ENCODE measurements around the gene COTL1.
"Not testable (repeated sequence)": the region's sequence is repeated elsewhere in the genome, so short reads cannot be mapped to it uniquely, and the experiment has no call there.

Gene COTL1

GRCh38 chr16:84641643-84642358, 23.9 kb upstream of the COTL1 start:
- no peak for DNase-seq

GRCh38 chr16:84640145-84640544, 22.3 kb upstream of the COTL1 start:
- no peak for DNase-seq

- no peak for DNase-seq
Observed at GRCh38 chr16:84638231-84638806, 20.4 kb upstream of the COTL1 start.

- no peak for DNase-seq
Observed at GRCh38 chr16:84637709-84638108, 19.8 kb upstream of the COTL1 start.

- no peak for DNase-seq
Observed at GRCh38 chr16:84635702-84636101, 17.8 kb upstream of the COTL1 start.

GRCh38 chr16:84633622-84634021, 15.7 kb upstream of the COTL1 start:
- no peak for DNase-seq

GRCh38 chr16:84632862-84633261, 15.0 kb upstream of the COTL1 start:
- not testable (repeated sequence) for DNase-seq

- no peak for DNase-seq
Observed at GRCh38 chr16:84631886-84632285, 14.0 kb upstream of the COTL1 start.

GRCh38 chr16:84631153-84631466, 13.2 kb upstream of the COTL1 start:
- no peak for DNase-seq

- no peak for DNase-seq
Observed at GRCh38 chr16:84630446-84631152, 12.7 kb upstream of the COTL1 start.

GRCh38 chr16:84630009-84630408, 12.1 kb upstream of the COTL1 start:
- DNase-seq = no peak

GRCh38 chr16:84629580-84629979, 11.7 kb upstream of the COTL1 start:
- DNase-seq = no peak

GRCh38 chr16:84628226-84628731, 10.4 kb upstream of the COTL1 start:
- DNase-seq = no peak

- no peak for DNase-seq
Observed at GRCh38 chr16:84625556-84625955, 7.7 kb upstream of the COTL1 start.

GRCh38 chr16:84620913-84621312, 3.0 kb upstream of the COTL1 start:
- DNase-seq = not testable (repeated sequence)

GRCh38 chr16:84618581-84619460, 943 bp upstream of the COTL1 start:
- no peak for DNase-seq

- peak; percentile 44 to 47 for DNase-seq
Observed at GRCh38 chr16:84617041-84617790, 662 bp downstream of the COTL1 start.

GRCh38 chr16:84616515-84616914, 1.4 kb downstream of the COTL1 start:
- DNase-seq = no peak

GRCh38 chr16:84614968-84615813, 2.7 kb downstream of the COTL1 start:
- no peak for DNase-seq

- DNase-seq = no peak
Observed at GRCh38 chr16:84614623-84614967, 3.3 kb downstream of the COTL1 start.

GRCh38 chr16:84614073-84614459, 3.8 kb downstream of the COTL1 start:
- no peak for DNase-seq

All from stimulated activated CD4-positive, alpha-beta T cell treated with anti-CD3 and anti-CD28 coated beads, Interleukin-4, amount 100 ng/mL, for 4 hours (primary cell).